Measurements from ENCODE around the gene UGT2B10.

Gene UGT2B10

DNA sequence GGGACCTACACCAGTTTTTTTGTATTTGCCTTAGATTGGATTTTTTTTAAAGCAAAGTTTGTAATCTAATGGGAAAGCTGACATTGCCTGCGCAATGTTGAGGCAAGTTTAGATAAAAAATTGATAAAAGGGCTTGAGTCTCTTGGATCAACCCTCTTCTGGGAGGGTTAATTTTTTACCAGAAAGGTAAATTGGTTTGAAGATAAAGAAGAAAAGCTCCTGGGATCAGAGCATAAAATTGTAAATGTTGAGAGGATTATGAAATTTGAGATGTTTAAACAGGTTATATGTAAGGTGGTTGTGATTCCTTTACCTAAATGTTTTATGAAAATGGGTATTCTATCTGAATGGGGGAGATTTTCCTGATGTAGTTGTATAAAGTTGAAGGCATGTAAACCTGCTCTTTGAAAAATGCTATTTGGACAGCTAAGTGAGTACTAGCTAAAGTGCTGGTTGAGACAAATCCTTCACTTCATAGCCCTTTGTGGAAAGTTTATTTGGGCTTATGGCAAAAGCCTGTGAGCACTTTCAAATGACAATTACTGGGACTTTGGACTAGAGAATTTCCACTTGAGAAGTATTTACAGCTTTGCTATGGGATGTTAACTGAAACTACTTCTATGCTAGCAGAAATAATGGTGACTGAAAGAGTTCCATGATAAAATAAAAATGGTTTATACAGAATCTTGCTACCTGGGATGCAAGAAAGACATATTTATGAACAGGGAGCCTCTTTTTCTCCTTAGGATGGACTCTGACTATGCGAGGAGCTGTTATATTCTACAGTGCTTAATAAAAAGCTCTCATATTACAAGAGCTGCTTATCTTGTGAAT is 56.2 kb downstream of the UGT2B10 start:
- peak; percentile 2 for DNase-seq

DNA sequence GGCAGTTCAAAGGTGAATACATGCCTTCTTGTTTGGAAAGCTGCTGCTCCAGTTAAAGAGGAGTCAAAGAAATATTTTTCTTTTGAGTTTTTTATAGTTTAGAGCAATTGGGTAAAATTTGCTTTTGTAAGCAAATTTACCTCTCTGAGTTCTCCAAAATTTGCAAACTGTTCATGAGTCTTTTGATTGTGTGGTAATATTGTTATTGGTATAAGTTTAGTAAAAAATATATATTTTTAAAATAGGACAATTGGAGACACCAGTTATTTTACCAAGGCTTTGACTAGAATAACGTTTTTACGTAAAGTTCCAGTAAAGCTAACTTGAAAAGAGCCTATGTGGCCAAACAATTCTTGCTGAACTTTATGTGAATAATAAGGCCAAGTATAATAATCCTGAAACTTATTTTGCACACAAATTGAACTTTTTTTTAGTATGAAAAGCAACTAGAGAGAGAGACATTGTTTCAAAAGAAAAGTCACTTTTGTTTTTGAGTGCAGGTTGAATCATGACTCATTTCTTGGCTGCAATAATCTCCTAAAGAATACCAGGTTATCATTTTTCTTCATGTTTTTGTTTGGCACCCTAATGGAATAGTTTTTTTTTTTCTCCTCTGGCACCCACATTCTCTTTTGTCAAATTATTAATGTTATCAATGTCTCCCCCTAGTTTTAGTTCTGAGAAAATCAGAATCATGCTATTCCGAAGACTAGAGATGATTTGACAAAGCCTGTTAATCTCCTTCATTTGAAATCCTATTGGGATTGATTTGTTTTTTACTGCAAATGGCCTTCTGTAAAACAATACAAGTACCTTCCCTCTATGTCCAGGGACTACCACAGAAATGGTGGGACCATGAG is 57.1 kb downstream of the UGT2B10 start:
- no peak for DNase-seq

DNA sequence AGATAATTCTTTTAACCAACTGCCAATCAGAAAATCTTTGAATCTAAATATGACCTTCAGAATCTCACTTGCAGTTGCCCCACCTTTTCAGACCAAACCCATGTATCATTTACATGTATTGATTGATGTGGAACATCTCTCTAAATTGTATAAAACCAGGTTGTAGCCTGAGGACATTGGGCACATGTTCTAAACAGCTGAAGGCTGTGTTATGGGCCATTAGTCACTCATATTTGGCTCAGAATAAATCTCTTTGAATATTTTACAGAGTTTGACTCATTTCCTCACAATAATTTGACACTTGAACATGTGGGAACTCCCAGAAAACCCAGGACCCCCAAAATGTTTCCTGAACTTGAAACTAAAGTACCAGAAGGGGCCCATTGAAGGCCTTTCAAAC is 58.7 kb downstream of the UGT2B10 start:
- DNase-seq = no peak

DNA sequence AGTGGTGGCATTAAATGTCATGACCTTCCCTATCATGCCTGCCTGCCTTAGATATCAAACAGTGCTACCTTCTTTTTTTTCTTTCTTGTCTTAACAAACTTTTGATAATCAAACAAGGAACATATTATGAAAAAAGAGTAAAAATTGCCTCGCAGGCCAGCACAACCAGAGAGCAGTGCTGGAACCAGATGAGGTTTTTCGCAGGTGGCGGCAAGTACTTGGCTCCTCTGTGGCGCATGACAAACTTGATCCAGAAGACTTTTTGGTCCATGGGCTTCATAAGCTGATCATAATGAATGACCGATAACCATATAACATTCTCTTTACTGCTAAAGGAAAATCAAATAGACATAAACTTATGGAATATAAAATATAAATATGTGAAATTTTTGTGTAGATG is 61.8 kb downstream of the UGT2B10 start:
- DNase-seq = no peak

DNA sequence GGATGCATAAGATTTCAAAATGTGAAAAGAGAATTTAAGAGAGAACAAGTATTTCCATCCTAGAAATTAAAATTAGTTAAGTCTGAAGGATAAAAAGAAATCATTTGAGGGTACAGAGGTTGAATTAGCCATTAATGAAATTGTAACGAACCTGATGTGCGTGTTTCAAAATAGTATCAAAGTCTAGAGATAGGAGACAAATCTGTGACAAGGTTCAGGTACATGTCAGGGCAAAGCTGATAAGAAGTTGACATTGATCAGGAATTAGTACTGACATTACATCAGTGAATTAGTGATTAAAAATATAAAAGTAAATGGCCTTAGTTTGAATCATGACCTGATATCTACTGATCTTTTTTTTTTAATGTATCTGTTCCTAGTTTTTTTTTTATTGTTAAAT is 62.3 kb downstream of the UGT2B10 start:
- no peak for DNase-seq
